MM.1S (cell line): ENCODE results near the gene TANC1.

Experiments used
- DNase-seq: peaks from one replicate; pipeline ENCODE4 v3.0.0-alpha.2; 2015
- H2AFZ ChIP-seq: fragments of 300-600 bp; sonication (generic); 2 replicates; pipeline ENCODE4 v1.6.0; 2016; ENCODE audit warnings: antibody characterized with exemption, low read length
- H3F3A ChIP-seq: fragments of 300-600 bp; sonication (generic); 2 replicates; pipeline ENCODE4 v1.6.1; 2016; ENCODE audit warnings: mild to moderate bottlenecking, antibody characterized with exemption, low read length, moderate library complexity, mixed read lengths; ENCODE audit not compliant: insufficient read depth
- H3K27ac ChIP-seq: fragments of 300-600 bp; sonication (generic); 2 replicates; pipeline ENCODE4 v1.5.1; 2016; ENCODE audit warnings: mild to moderate bottlenecking, low read length
- H3K27me3 ChIP-seq: fragments of 300-600 bp; sonication (generic); replicated peaks from 2 replicates; pipeline ENCODE4 v1.6.0; 2016; ENCODE audit warnings: low read length; ENCODE audit not compliant: insufficient read depth
- H3K36me3 ChIP-seq: fragments of 300-600 bp; sonication (generic); replicated peaks from 2 replicates; pipeline ENCODE4 v1.6.1; 2016; ENCODE audit warnings: mild to moderate bottlenecking, low read length, mixed read lengths; ENCODE audit not compliant: insufficient read depth
- H3K4me1 ChIP-seq: fragments of 300-600 bp; sonication (generic); 2 replicates; pipeline ENCODE4 v1.6.1; 2016; ENCODE audit warnings: low read length, mixed read lengths
- H3K4me2 ChIP-seq: fragments of 300-600 bp; sonication (generic); 2 replicates; pipeline ENCODE4 v1.6.0; 2016; ENCODE audit warnings: low read depth, low read length
- H3K4me3 ChIP-seq: fragments of 300-600 bp; sonication (generic); 2 replicates; pipeline ENCODE4 v1.5.1; 2016; ENCODE audit warnings: low read length, mixed read lengths
- H3K79me2 ChIP-seq: fragments of 300-600 bp; sonication (generic); 2 replicates; pipeline ENCODE4 v1.6.1; 2016; ENCODE audit warnings: mixed run types, low read length, mixed read lengths
- H3K9ac ChIP-seq: fragments of 300-600 bp; sonication (generic); 2 replicates; pipeline ENCODE4 v1.6.1; 2016; ENCODE audit warnings: low read length, mixed read lengths
- H3K9me2 ChIP-seq: fragments of 300-600 bp; sonication (generic); replicated peaks from 2 replicates; pipeline ENCODE4 v1.6.1; 2016; ENCODE audit warnings: mild to moderate bottlenecking, low read length, mixed read lengths; ENCODE audit not compliant: insufficient read depth
- H3K9me3 ChIP-seq: fragments of 300-600 bp; sonication (generic); replicated peaks from 2 replicates; pipeline ENCODE4 v1.6.1; 2016; ENCODE audit warnings: mild to moderate bottlenecking, low read length, mixed read lengths; ENCODE audit not compliant: insufficient read depth
- H4K20me1 ChIP-seq: fragments of 300-600 bp; sonication (generic); 2 replicates; pipeline ENCODE4 v1.6.1; 2016; ENCODE audit warnings: mild to moderate bottlenecking, low read length, moderate library complexity, mixed read lengths; ENCODE audit not compliant: insufficient read depth
- CTCF ChIP-seq: fragments of 300-600 bp; sonication (generic); IDR thresholded peaks from 2 replicates; pipeline ENCODE4 v1.5.1; 2016; ENCODE audit warnings: antibody characterized with exemption, low read length, mixed read lengths
- EZH2 ChIP-seq: fragments of 300-600 bp; sonication (generic); optimal IDR thresholded peaks from 2 replicates; pipeline ENCODE3; 2017; ENCODE audit warnings: low read depth, mild to moderate bottlenecking, antibody characterized with exemption, low read length, mixed read lengths
- EZH2phosphoT487 ChIP-seq: fragments of 300-600 bp; sonication (generic); IDR thresholded peaks from 2 replicates; pipeline ENCODE4 v1.6.1; 2018; ENCODE audit warnings: antibody characterized with exemption, low read length

Gene TANC1

GRCh38 chr2:159009940-159010339 lies 41.5 kb downstream of the TANC1 start:
- DNase-seq, result no peak
- no peak overlapping the region for H3K27ac ChIP-seq
- no peak overlapping the region for H3K4me2 ChIP-seq
- H2AFZ ChIP-seq, result no peak overlapping the region
- no peaks in the 10 kb centered on the region for H3K27me3 ChIP-seq
- no peaks in the 10 kb centered on the region for H3F3A ChIP-seq
- no peaks in the 10 kb centered on the region for H3K36me3 ChIP-seq
- H3K9me2 ChIP-seq, result no peaks in the 10 kb centered on the region
- H3K4me1 ChIP-seq, result no peaks in the 10 kb centered on the region
- no peak overlapping the region for H3K4me3 ChIP-seq
- H3K79me2 ChIP-seq, result no peaks in the 10 kb centered on the region
- TF ChIP-seq EZH2phosphoT487 (no peak), CTCF (no peak), EZH2 (no peak)
- no peak overlapping the region for H3K9ac ChIP-seq
- H4K20me1 ChIP-seq, result no peaks in the 10 kb centered on the region
- no peaks in the 10 kb centered on the region for H3K9me3 ChIP-seq

GRCh38 chr2:159010340-159010739 lies 41.9 kb downstream of the TANC1 start:
- no peaks in the 10 kb centered on the region for H3K9me2 ChIP-seq
- no peaks in the 10 kb centered on the region for H3K36me3 ChIP-seq
- no peak overlapping the region for H3K27ac ChIP-seq
- H3K4me3 ChIP-seq, result no peak overlapping the region
- no peak overlapping the region for H3K9ac ChIP-seq
- H3K27me3 ChIP-seq, result no peaks in the 10 kb centered on the region
- TF ChIP-seq EZH2 (no peak), EZH2phosphoT487 (no peak), CTCF (no peak)
- DNase-seq, result no peak
- no peak overlapping the region for H2AFZ ChIP-seq
- no peaks in the 10 kb centered on the region for H3K4me1 ChIP-seq
- H3K79me2 ChIP-seq, result no peaks in the 10 kb centered on the region
- H4K20me1 ChIP-seq, result no peaks in the 10 kb centered on the region
- H3K9me3 ChIP-seq, result no peaks in the 10 kb centered on the region
- H3K4me2 ChIP-seq, result no peak overlapping the region
- H3F3A ChIP-seq, result no peaks in the 10 kb centered on the region

GRCh38 chr2:159010963-159011362 lies 42.5 kb downstream of the TANC1 start:
- H3K4me3 ChIP-seq, result no peak overlapping the region
- H3K36me3 ChIP-seq, result no peaks in the 10 kb centered on the region
- H3K4me2 ChIP-seq, result no peak overlapping the region
- H4K20me1 ChIP-seq, result no peaks in the 10 kb centered on the region
- H3F3A ChIP-seq, result no peaks in the 10 kb centered on the region
- TF ChIP-seq EZH2 (no peak), CTCF (no peak)
- H3K27me3 ChIP-seq, result no peaks in the 10 kb centered on the region
- H3K4me1 ChIP-seq, result no peaks in the 10 kb centered on the region
- no peaks in the 10 kb centered on the region for H3K9me3 ChIP-seq
- H3K9ac ChIP-seq, result no peak overlapping the region
- H2AFZ ChIP-seq, result no peak overlapping the region
- H3K9me2 ChIP-seq, result no peaks in the 10 kb centered on the region
- no peak overlapping the region for H3K27ac ChIP-seq
- H3K79me2 ChIP-seq, result no peaks in the 10 kb centered on the region
- DNase-seq, result no peak

- Histone ChIP-seq H3K9ac (no peak overlapping the region), H3K36me3 (no peaks in the 10 kb centered on the region), H3K9me3 (no peaks in the 10 kb centered on the region), H3K4me3 (no peak overlapping the region), H3F3A (no peaks in the 10 kb centered on the region), H4K20me1 (no peaks in the 10 kb centered on the region), H2AFZ (no peak overlapping the region), H3K9me2 (no peaks in the 10 kb centered on the region), H3K4me2 (no peak overlapping the region), H3K27me3 (no peaks in the 10 kb centered on the region), H3K4me1 (no peaks in the 10 kb centered on the region), H3K27ac (no peak overlapping the region), H3K79me2 (no peaks in the 10 kb centered on the region)
- TF ChIP-seq EZH2phosphoT487 (no peak), EZH2 (no peak), CTCF (no peak)
- DNase-seq, result no peak
These were observed 43.7 kb downstream of the TANC1 start for GRCh38 chr2:159012142-159012541.
